Hepatocyte (in vitro differentiated cells): ENCODE results near the gene ENOX1.

Experiments
- CTCF ChIP-seq: fragments of 200-600 bp; sonication (generic); IDR thresholded peaks from 2 replicates; pipeline ENCODE4 v1.5.1; 2016; ENCODE audit warnings: antibody characterized with exemption, mild to moderate bottlenecking; ENCODE audit not compliant: poor library complexity
- EZH2 ChIP-seq: fragments of 200-600 bp; sonication (generic); IDR thresholded peaks from 2 replicates; pipeline ENCODE4 v1.6.1; 2016; ENCODE audit warnings: antibody characterized with exemption, mild to moderate bottlenecking, borderline replicate concordance

- TF ChIP-seq CTCF, result no peak
- TF ChIP-seq EZH2, result no peak
Observed at GRCh38 chr13:43422116-43422515, 364.7 kb downstream of the ENOX1 start.
